K562 (cell line): ENCODE measurements around the gene WBP1. TPM values are rescaled to one million over a fixed set of nuclear protein-coding genes. Genes with fewer than 3 reads are reported as not detected.
A peak's percentile ranks its signal among the peaks of the same experiment; 100 is the strongest.

Source experiments
- BRD9 ChIP-seq: fragments of 450-650 bp; IDR thresholded peaks from 2 replicates; pipeline ENCODE4 v1.6.1; 2018; ENCODE audit warnings: low read depth; ENCODE audit not compliant: partially characterized antibody
- CREB1 ChIP-seq, 2 experiments: sonication (generic) in 1 of 2; formaldehyde crosslinking in 1 of 2; IDR thresholded peaks; 2 replicates each; pipeline versions ENCODE4 v1.6.1 to v1.8.0; 2012 to 2022; ENCODE audit warnings: inconsistent platforms in 1 of 2, mild to moderate bottlenecking in 1 of 2, missing genetic modification reagents in 1 of 2, moderate library complexity in 1 of 2
- E2F6 ChIP-seq, 2 experiments: IDR thresholded peaks; 2 replicates each; pipeline ENCODE4 v1.6.1; 2011; ENCODE audit warnings: borderline replicate concordance in 1 of 2, control low read depth in 1 of 2, low read depth in 1 of 2, low read length in 1 of 2, mild to moderate bottlenecking in 1 of 2, mixed read lengths in 1 of 2, moderate library complexity in 1 of 2; ENCODE audit not compliant: insufficient read depth in 1 of 2, insufficient read length in 1 of 2, poor library complexity in 1 of 2, severe bottlenecking in 1 of 2; ENCODE audit errors: extremely low read depth in 1 of 2
- YY1 ChIP-seq, 3 experiments: IDR thresholded peaks; 2 replicates each; pipeline ENCODE4 v1.6.1; 2011; ENCODE audit warnings: low read length in 2 of 3, mild to moderate bottlenecking in 2 of 3, moderate library complexity in 2 of 3, borderline replicate concordance in 1 of 3, control low read depth in 1 of 3, low read depth in 1 of 3; ENCODE audit not compliant: insufficient read depth in 3 of 3, insufficient replicate concordance in 2 of 3, control insufficient read depth in 1 of 3, insufficient read length in 1 of 3; ENCODE audit errors: extremely low read depth in 1 of 3
- polyA plus RNA-seq, 8 experiments: library from polyadenylated mRNA; depleted of rRNA in 4 of 8; stranded (reverse) in 5 of 8; unstranded in 3 of 8; fragments of >200 nt; fragmentation: Nextera tagmentation in 2 of 8; fragmentation: Illumina TruSeq in 1 of 8; extraction: Ambion mirVana in 2 of 8; extraction: Trizol in 1 of 8; gene quantifications; 2 replicates each; pipeline versions ENCODE4 v1.2.1 to v1.2.3, GENCODE V29; 2011 to 2014; ENCODE audit warnings: inconsistent platforms in 1 of 8, missing spikeins in 1 of 8
- total RNA-seq, 7 experiments: library from RNA; depleted of rRNA in 6 of 7; stranded (reverse); fragments of >200 nt in 6 of 7; fragmentation: Illumina TruSeq in 2 of 7; extraction: Trizol in 2 of 7; gene quantifications; 2 replicates each; pipeline versions ENCODE4 v1.2.1 to v1.2.3, GENCODE V29; 2011 to 2021; ENCODE audit warnings: low replicate concordance in 1 of 7
- TF ChIP-seq, protein P1 (sequence below): fragments of 450-650 bp; formaldehyde crosslinking; IDR thresholded peaks from 2 replicates; pipeline ENCODE4 v1.4.0; 2020; ENCODE audit warnings: mild to moderate bottlenecking, mixed read lengths
- TF ChIP-seq, protein P2 (sequence below): fragments of 450-650 bp; IDR thresholded peaks from 2 replicates; pipeline ENCODE4 v1.6.1; 2017; ENCODE audit warnings: antibody characterized with exemption, mild to moderate bottlenecking
- TF ChIP-seq, protein P3 (sequence below): IDR thresholded peaks from 2 replicates; pipeline ENCODE4 v1.6.1; 2016; ENCODE audit warnings: missing genetic modification characterization, missing compliant biosample characterization

The WBP1 gene
- total and polyA plus RNA-seq, 9 of the 15 experiments (the other 6 are each of a cell fraction or from before 2014, with no cell fraction given): 1.9 to 27.7 (median 14.2) TPM

- TF ChIP-seq, protein P1, sequence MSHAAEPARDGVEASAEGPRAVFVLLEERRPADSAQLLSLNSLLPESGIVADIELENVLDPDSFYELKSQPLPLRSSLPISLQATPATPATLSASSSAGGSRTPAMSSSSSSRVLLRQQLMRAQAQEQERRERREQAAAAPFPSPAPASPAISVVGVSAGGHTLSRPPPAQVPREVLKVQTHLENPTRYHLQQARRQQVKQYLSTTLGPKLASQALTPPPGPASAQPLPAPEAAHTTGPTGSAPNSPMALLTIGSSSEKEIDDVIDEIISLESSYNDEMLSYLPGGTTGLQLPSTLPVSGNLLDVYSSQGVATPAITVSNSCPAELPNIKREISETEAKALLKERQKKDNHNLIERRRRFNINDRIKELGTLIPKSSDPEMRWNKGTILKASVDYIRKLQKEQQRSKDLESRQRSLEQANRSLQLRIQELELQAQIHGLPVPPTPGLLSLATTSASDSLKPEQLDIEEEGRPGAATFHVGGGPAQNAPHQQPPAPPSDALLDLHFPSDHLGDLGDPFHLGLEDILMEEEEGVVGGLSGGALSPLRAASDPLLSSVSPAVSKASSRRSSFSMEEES (CRISPR knock-in tag): no peak
- peak; percentile 73 to 95 (median 92) for TF ChIP-seq YY1 (IDR thresholded peaks at IDR 0.05; ENCODE audit: borderline replicate concordance in 1 of 3, control insufficient read depth in 1 of 3, extremely low read depth in 1 of 3, insufficient read depth in 3 of 3, insufficient read length in 1 of 3, insufficient replicate concordance in 2 of 3, low read depth in 1 of 3, low read length in 2 of 3)
- TF ChIP-seq BRD9: no peak
- peak; percentile 75 for TF ChIP-seq CREB1 (IDR thresholded peaks at IDR 0.05)
- peak; percentile 81 for TF ChIP-seq CREB1 (CRISPR knock-in tag; IDR thresholded peaks at IDR 0.05)
- peak; percentile 47 to 51 for TF ChIP-seq E2F6 (IDR thresholded peaks at IDR 0.05; ENCODE audit: borderline replicate concordance in 1 of 2, extremely low read depth in 1 of 2, insufficient read depth in 1 of 2, insufficient read length in 1 of 2, low read depth in 1 of 2, low read length in 1 of 2, poor library complexity in 1 of 2, severe bottlenecking in 1 of 2)
- TF ChIP-seq, protein P2, sequence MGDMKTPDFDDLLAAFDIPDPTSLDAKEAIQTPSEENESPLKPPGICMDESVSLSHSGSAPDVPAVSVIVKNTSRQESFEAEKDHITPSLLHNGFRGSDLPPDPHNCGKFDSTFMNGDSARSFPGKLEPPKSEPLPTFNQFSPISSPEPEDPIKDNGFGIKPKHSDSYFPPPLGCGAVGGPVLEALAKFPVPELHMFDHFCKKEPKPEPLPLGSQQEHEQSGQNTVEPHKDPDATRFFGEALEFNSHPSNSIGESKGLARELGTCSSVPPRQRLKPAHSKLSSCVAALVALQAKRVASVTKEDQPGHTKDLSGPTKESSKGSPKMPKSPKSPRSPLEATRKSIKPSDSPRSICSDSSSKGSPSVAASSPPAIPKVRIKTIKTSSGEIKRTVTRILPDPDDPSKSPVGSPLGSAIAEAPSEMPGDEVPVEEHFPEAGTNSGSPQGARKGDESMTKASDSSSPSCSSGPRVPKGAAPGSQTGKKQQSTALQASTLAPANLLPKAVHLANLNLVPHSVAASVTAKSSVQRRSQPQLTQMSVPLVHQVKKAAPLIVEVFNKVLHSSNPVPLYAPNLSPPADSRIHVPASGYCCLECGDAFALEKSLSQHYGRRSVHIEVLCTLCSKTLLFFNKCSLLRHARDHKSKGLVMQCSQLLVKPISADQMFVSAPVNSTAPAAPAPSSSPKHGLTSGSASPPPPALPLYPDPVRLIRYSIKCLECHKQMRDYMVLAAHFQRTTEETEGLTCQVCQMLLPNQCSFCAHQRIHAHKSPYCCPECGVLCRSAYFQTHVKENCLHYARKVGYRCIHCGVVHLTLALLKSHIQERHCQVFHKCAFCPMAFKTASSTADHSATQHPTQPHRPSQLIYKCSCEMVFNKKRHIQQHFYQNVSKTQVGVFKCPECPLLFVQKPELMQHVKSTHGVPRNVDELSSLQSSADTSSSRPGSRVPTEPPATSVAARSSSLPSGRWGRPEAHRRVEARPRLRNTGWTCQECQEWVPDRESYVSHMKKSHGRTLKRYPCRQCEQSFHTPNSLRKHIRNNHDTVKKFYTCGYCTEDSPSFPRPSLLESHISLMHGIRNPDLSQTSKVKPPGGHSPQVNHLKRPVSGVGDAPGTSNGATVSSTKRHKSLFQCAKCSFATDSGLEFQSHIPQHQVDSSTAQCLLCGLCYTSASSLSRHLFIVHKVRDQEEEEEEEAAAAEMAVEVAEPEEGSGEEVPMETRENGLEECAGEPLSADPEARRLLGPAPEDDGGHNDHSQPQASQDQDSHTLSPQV: peak; percentile 87
- TF ChIP-seq, protein P3, sequence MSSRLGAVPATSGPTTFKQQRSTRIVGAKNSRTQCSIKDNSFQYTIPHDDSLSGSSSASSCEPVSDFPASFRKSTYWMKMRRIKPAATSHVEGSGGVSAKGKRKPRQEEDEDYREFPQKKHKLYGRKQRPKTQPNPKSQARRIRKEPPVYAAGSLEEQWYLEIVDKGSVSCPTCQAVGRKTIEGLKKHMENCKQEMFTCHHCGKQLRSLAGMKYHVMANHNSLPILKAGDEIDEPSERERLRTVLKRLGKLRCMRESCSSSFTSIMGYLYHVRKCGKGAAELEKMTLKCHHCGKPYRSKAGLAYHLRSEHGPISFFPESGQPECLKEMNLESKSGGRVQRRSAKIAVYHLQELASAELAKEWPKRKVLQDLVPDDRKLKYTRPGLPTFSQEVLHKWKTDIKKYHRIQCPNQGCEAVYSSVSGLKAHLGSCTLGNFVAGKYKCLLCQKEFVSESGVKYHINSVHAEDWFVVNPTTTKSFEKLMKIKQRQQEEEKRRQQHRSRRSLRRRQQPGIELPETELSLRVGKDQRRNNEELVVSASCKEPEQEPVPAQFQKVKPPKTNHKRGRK (tag): no peak
- TF ChIP-seq, all 486 proteins: peak for 178
Measured at GRCh38 chr2:74472086-74472944, 14.1 kb downstream of the WBP1 start, which contains the start of gene MRPL53 (continued).
